ENCODE results near the gene ADGRG3.

Gene ADGRG3

GRCh38 chr16:57694725-57695679 lies 26.9 kb downstream of the ADGRG3 start, which contains the start of gene DRC7:
DRC7 (plus strand) TSS chr16:57694806; CDS start chr16:57697950, 3,144 bp downstream.
- no peak within 1 kb of the TSS for H3K4me3 ChIP-seq (ENCODE audit: low read depth, low read length)
- TF ChIP-seq CTCF (IDR thresholded peaks at IDR 0.05; ENCODE audit: borderline replicate concordance, insufficient read depth, low read depth, low read length) = no peak

- H3K4me3 ChIP-seq (ENCODE audit: low read depth, low read length) = no peak overlapping the region
- TF ChIP-seq CTCF (IDR thresholded peaks at IDR 0.05; ENCODE audit: borderline replicate concordance, insufficient read depth, low read depth, low read length) = no peak
These were observed 27.6 kb downstream of the ADGRG3 start for GRCh38 chr16:57695680-57696069.

- no peak for TF ChIP-seq CTCF (IDR thresholded peaks at IDR 0.05; ENCODE audit: borderline replicate concordance, insufficient read depth, low read depth, low read length)
- H3K4me3 ChIP-seq (ENCODE audit: low read depth, low read length) = no peak overlapping the region
These were observed 28.1 kb downstream of the ADGRG3 start for GRCh38 chr16:57696240-57696639.

GRCh38 chr16:57697896-57698537 lies 29.9 kb downstream of the ADGRG3 start:
- H3K4me3 ChIP-seq (ENCODE audit: low read depth, low read length) = no peak overlapping the region
- no peak for TF ChIP-seq CTCF (IDR thresholded peaks at IDR 0.05; ENCODE audit: borderline replicate concordance, insufficient read depth, low read depth, low read length)

- no peak for TF ChIP-seq CTCF (IDR thresholded peaks at IDR 0.05; ENCODE audit: borderline replicate concordance, insufficient read depth, low read depth, low read length)
- no peak overlapping the region for H3K4me3 ChIP-seq (ENCODE audit: low read depth, low read length)
These were observed 30.8 kb downstream of the ADGRG3 start for GRCh38 chr16:57698812-57699405.

GRCh38 chr16:57699481-57699880 lies 31.4 kb downstream of the ADGRG3 start:
- TF ChIP-seq CTCF (IDR thresholded peaks at IDR 0.05; ENCODE audit: borderline replicate concordance, insufficient read depth, low read depth, low read length) = no peak
- no peak overlapping the region for H3K4me3 ChIP-seq (ENCODE audit: low read depth, low read length)
